OCI-LY1 (cell line): ENCODE measurements around the gene MACROD2.

ENCODE experiments used
- H2AFZ ChIP-seq: fragments of 200-600 bp; sonication (generic), shearing (Covaris generic); 2 replicates; pipeline ENCODE4 v1.6.0; 2014; ENCODE audit warnings: antibody characterized with exemption, mild to moderate bottlenecking, low read length
- H3F3A ChIP-seq: fragments of 200-600 bp; sonication (generic), shearing (Covaris generic); 2 replicates; pipeline ENCODE4 v1.6.0; 2014; ENCODE audit warnings: mild to moderate bottlenecking, antibody characterized with exemption, low read length, moderate library complexity; ENCODE audit not compliant: insufficient read depth
- H3K27ac ChIP-seq: fragments of 200-600 bp; sonication (generic); 2 replicates; pipeline ENCODE4 v1.5.1; 2014; ENCODE audit warnings: low read length, mixed run types, mild to moderate bottlenecking, low read depth; ENCODE audit not compliant: poor library complexity, severe bottlenecking
- H3K27me3 ChIP-seq: fragments of 200-600 bp; sonication (generic); 2 replicates; pipeline ENCODE4 v1.6.0; 2014; ENCODE audit warnings: antibody characterized with exemption, mild to moderate bottlenecking, low read length, moderate library complexity; ENCODE audit not compliant: insufficient read depth
- H3K36me3 ChIP-seq: fragments of 200-600 bp; sonication (generic); 2 replicates; pipeline ENCODE4 v1.6.1; 2014; ENCODE audit warnings: mild to moderate bottlenecking, antibody characterized with exemption, low read length, moderate library complexity, mixed read lengths; ENCODE audit not compliant: insufficient read depth
- H3K4me1 ChIP-seq: fragments of 200-600 bp; sonication (generic); 2 replicates; pipeline ENCODE4 v1.5.1; 2014; ENCODE audit warnings: mild to moderate bottlenecking, low read length, moderate library complexity; ENCODE audit not compliant: insufficient read depth, severe bottlenecking
- H3K4me2 ChIP-seq: fragments of 200-600 bp; sonication (generic), shearing (Covaris generic); 2 replicates; pipeline ENCODE4 v1.6.1; 2014; ENCODE audit warnings: low read length
- H3K4me3 ChIP-seq: fragments of 200-600 bp; sonication (generic); 2 replicates; pipeline ENCODE4 v1.5.1; 2014; ENCODE audit warnings: low read length, low read depth, mild to moderate bottlenecking, mixed read lengths; ENCODE audit not compliant: poor library complexity, severe bottlenecking
- H3K79me2 ChIP-seq: fragments of 200-600 bp; shearing (Covaris generic); 2 replicates; pipeline ENCODE4 v1.6.1; 2016; ENCODE audit warnings: mixed run types, low read length, mixed read lengths; ENCODE audit not compliant: insufficient read depth
- H3K9ac ChIP-seq: fragments of 200-600 bp; sonication (generic), shearing (Covaris generic); 2 replicates; pipeline ENCODE4 v1.6.1; 2014; ENCODE audit warnings: mild to moderate bottlenecking, low read length, mixed read lengths
- H3K9me2 ChIP-seq: fragments of 200-600 bp; sonication (generic), shearing (Covaris generic); 2 replicates; pipeline ENCODE4 v1.6.1; 2014; ENCODE audit warnings: low read depth, mild to moderate bottlenecking, low read length, mixed read lengths
- H3K9me3 ChIP-seq: fragments of 200-600 bp; shearing (Covaris generic); 2 replicates; pipeline ENCODE4 v1.6.1; 2014; ENCODE audit warnings: low read length, mixed read lengths
- H4K20me1 ChIP-seq: fragments of 200-600 bp; sonication (generic), shearing (Covaris generic); 2 replicates; pipeline ENCODE4 v1.6.0; 2016; ENCODE audit warnings: mild to moderate bottlenecking, low read length; ENCODE audit not compliant: insufficient read depth
- EZH2 ChIP-seq: fragments of 200-600 bp; sonication (generic), shearing (Covaris generic); IDR thresholded peaks from 2 replicates; pipeline ENCODE4 v1.8.0; 2017; ENCODE audit warnings: borderline replicate concordance, mixed run types, mild to moderate bottlenecking, antibody characterized with exemption, low read length, moderate library complexity, mixed read lengths
- TF ChIP-seq, protein P1 (sequence below): fragments of 200-600 bp; sonication (generic), shearing (Covaris generic); IDR thresholded peaks from 2 replicates; pipeline ENCODE4 v1.5.1; 2017; ENCODE audit warnings: mild to moderate bottlenecking, antibody characterized with exemption, low read length, moderate library complexity, mixed read lengths

Gene MACROD2

DNA sequence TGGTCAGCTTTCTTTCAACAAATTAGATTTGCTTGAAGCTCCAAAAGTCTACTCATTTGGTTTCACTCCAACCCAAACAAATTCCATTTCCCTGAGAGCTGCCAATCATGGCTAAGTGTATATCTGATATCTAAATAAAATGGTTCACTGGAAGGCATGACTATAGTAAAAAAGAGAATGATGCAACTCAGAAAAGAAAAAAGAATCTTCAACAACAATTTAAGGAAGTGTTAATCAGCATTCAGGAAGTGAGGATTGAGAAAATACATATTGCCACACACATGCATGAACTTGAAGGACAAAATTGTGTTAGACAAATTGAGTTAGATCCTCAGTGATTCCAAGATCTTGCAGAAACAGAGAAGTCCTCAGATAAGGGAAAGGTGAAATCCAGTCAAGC lies 1315.0 kb downstream of the MACROD2 start:
- Histone ChIP-seq H3F3A (no peaks in the 10 kb centered on the region), H3K4me2 (no peak overlapping the region), H3K4me1 (no peaks in the 10 kb centered on the region), H3K9me3 (no peaks in the 10 kb centered on the region), H3K27me3 (no peaks in the 10 kb centered on the region), H3K4me3 (no peak overlapping the region), H3K27ac (no peak overlapping the region), H4K20me1 (no peaks in the 10 kb centered on the region), H3K9ac (no peak overlapping the region), H3K9me2 (no peaks in the 10 kb centered on the region), H3K79me2 (no peaks in the 10 kb centered on the region), H3K36me3 (no peaks in the 10 kb centered on the region), H2AFZ (no peak overlapping the region)
- TF ChIP-seq EZH2 = no peak
- TF ChIP-seq, protein P1, sequence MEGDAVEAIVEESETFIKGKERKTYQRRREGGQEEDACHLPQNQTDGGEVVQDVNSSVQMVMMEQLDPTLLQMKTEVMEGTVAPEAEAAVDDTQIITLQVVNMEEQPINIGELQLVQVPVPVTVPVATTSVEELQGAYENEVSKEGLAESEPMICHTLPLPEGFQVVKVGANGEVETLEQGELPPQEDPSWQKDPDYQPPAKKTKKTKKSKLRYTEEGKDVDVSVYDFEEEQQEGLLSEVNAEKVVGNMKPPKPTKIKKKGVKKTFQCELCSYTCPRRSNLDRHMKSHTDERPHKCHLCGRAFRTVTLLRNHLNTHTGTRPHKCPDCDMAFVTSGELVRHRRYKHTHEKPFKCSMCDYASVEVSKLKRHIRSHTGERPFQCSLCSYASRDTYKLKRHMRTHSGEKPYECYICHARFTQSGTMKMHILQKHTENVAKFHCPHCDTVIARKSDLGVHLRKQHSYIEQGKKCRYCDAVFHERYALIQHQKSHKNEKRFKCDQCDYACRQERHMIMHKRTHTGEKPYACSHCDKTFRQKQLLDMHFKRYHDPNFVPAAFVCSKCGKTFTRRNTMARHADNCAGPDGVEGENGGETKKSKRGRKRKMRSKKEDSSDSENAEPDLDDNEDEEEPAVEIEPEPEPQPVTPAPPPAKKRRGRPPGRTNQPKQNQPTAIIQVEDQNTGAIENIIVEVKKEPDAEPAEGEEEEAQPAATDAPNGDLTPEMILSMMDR = no peak

DNA sequence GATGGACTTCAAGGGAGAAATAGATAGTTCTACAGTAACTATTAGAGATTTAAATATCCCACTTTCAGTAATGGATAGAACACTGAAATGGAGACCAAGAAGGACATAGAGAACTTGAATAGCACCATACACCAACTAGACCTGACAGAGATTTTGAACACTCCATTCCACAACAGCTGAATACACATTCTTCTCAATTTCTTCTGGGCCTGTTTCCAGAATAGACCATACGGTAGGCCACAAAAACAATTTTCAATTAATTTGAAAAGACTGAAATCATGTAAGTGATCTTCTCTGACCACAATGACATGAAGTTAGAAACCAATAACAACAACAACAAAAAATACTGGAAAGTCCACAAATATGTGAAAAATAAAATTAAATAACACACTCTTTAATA lies 1321.2 kb downstream of the MACROD2 start:
- no peak overlapping the region for H2AFZ ChIP-seq
- no peaks in the 10 kb centered on the region for H3F3A ChIP-seq
- no peaks in the 10 kb centered on the region for H3K4me1 ChIP-seq
- H3K36me3 ChIP-seq = no peaks in the 10 kb centered on the region
- H3K9ac ChIP-seq = no peak overlapping the region
- H3K9me3 ChIP-seq = no peaks in the 10 kb centered on the region
- no peaks in the 10 kb centered on the region for H3K9me2 ChIP-seq
- H3K27me3 ChIP-seq = no peaks in the 10 kb centered on the region
- no peaks in the 10 kb centered on the region for H4K20me1 ChIP-seq
- TF ChIP-seq EZH2 = no peak
- TF ChIP-seq, protein P1 = no peak
- no peak overlapping the region for H3K4me3 ChIP-seq
- H3K27ac ChIP-seq = no peak overlapping the region
- H3K79me2 ChIP-seq = no peaks in the 10 kb centered on the region
- no peak overlapping the region for H3K4me2 ChIP-seq

DNA sequence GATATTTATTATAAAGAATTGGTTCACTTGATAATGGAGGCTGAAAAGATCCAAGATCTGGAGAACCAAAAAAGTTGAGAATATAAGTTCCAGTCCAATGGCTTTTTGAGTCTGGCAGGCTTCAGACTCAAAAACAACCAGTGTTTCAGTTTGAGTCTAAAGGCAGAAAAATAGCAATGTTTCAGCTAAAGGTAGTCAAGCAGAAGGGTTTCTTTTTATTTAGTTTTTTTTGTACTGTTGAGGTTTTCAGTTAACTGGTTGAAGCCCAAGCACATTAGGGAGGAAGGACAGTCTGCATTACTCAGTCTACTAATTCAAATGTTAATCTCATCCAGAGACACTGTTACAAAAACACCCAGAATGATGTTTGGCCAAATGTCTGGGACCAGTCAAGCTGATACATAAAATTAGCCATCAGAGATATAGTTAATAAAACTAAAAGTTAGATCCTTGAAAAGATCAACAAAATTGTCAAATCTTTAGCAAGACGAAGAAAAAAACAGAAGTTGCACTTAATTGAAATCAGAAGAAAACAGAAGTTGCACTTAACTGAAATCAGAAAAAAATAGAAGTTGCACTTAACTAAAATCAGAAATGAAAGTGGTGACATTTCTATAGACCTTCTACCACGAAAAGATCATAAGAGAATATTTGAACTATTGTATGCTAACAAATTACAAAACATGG lies 1322.4 kb downstream of the MACROD2 start:
- Histone ChIP-seq H3K9me3 (no peaks in the 10 kb centered on the region), H2AFZ (no peak overlapping the region), H3F3A (no peaks in the 10 kb centered on the region), H3K4me2 (no peak overlapping the region), H3K9me2 (no peaks in the 10 kb centered on the region), H3K79me2 (no peaks in the 10 kb centered on the region), H3K27ac (no peak overlapping the region), H3K4me3 (no peak overlapping the region), H4K20me1 (no peaks in the 10 kb centered on the region), H3K9ac (no peak overlapping the region), H3K36me3 (no peaks in the 10 kb centered on the region), H3K4me1 (no peaks in the 10 kb centered on the region), H3K27me3 (no peaks in the 10 kb centered on the region)
- no peak for TF ChIP-seq EZH2
- TF ChIP-seq, protein P1 = no peak
